ENCODE data around the gene TRIP11.
"Not testable (repeated sequence)": the region's sequence is repeated elsewhere in the genome, so short reads cannot be mapped to it uniquely, and the experiment has no call there.

GRCh38 chr14:92049221-92049620 is 9.4 kb upstream of the TRIP11 start:
- not testable (repeated sequence) for TF ChIP-seq CTCF (conservative IDR thresholded peaks at IDR 0.05); ZFX (IDR thresholded peaks at IDR 0.05)

Measured in C4-2B (cell line).